HK-2 (cell line): ENCODE results near the gene ZFC3H1.
"Not testable (repeated sequence)": the region's sequence is repeated elsewhere in the genome, so short reads cannot be mapped to it uniquely, and the experiment has no call there.

Experiments
- DNase-seq: peaks from one replicate; pipeline ENCODE4 v3.0.0-alpha.2; 2018; ENCODE audit not compliant: unreplicated experiment

The ZFC3H1 gene

DNA sequence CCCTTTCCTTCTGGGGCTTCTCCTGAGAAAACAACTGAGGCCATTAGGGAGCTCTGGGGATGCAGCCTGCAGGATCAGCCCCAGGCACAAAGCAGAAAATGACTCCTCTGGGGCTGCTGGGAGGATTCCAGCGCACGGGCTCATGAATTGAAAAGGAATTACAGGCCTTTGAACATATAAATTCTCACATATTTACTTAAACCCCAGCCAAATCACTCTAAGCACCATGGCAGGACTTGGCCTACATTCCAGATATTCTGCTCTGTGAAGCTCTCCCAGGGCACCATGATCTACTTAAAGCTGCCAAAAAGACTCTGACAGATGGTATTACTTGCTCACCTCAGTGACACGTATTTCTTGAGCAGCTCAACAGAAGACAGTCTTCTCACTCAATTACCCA lies 87.2 kb downstream of the ZFC3H1 start:
- no peak for DNase-seq

DNA sequence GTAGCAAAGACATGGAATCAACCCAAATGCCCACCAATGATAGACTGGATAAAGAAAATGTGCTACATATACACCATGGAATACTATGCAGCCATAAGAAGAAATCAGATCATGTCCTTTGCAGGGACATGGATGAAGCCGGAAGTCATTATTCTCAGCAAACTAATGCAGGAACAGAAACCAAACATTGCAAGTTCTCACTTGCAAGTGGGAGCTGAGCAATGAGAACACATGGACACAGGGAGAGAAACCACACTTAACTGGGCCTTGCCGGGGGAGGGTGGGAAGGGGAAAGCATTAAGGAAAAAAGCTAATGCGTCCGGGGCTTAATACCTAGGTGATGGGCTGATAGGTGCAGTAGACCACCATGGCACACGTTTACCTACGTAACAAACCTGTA lies 93.8 kb downstream of the ZFC3H1 start:
- DNase-seq = not testable (repeated sequence)

DNA sequence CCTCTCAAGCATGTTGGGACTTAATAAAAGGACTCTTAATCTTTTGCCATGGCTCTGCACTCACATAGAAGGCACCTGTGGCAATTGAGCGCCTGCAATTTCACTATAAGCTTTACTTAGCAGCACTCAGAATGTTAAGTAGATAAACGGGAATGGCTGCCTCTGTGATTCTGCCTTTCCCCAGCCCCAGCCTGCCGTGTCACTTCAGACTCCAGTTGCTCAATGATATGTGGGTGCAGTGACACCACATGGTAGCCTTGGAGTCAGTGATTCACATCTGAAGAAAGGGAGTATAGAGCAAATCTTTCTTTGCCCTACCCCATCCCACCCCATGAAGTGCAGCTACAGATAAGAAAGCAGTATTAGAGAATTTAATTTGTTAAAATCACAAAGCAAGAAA lies 96.1 kb downstream of the ZFC3H1 start:
- DNase-seq = no peak

DNA sequence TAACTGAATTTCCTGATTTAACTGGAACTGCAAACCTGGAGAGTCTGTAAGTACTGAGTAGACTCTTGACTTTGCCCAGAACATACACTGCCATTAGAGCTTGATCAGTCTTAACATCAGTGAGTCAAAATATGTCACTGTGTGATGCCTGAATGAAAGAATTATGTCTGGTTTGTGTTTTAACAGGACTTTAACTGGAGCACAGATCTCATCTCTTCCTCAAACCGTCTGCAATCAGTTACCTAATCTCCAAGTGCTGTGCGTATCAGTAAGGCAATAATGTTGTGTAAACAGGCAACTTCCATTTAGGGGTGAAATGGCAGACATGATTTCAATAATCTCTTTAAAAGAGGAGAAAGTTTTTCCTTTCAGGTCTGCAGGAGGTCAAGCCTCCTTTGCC lies 97.0 kb downstream of the ZFC3H1 start:
- DNase-seq = no peak

DNA sequence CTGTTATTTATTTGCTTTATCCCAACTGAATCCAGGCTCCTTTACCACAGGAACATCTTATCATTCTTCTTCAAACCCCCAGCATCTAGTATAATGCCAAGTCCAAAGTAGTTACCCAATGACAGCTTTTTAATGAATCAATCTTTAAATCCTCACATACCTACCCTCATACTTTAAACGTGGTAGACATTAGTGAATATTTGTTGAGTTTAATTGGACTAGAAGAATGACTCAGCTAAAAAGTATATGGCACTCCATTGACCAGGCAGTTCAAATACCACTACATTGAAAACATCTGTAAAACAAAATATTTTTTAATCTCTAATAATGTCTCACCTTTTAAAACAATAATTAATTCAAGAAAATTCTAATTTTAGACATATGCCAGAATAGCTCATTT lies 98.1 kb downstream of the ZFC3H1 start:
- no peak for DNase-seq

DNA sequence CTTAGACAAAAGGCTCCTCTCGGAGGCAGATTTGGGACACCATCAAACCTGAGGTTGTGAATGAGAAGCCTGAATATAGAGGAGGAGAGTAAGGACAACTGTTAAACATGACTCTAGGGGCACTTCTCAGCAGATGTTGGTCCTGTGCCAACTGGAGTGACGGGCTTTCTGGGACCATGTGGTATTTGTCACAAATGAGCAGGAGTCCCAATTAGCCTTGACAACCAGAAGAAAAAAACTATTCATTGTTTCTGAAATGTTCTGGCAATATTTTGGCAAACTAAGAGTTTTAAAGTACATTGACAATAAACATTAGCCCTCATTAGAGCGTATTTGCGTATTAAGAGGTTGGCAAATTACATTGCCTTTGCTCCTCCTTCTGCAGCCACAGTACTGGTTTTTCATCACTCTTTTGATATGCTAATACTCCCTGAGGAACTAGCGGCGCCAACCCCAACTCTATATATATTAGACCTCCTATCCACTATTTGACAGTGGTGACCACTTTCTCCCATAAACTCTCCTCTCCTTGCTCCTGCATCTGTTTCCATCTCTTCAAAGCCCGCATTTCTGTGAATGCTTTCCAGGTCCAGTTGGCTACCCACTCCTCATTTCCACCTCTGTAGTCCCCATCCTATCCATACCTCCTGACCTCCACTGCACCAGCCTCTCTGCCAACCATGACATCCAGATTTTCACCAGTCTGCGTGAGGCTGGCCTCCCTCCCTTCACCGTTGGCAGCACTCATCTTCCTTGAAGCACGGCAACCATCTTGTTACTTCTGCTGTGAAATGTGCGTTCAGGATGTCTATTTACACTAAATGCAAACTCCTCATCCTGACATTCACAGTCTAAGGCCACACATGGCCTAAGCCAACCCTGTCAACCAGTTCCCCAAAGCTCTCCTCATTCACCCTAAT lies 100.7 kb downstream of the ZFC3H1 start:
- DNase-seq = no peak
